SK-N-SH (cell line): Measurements from ENCODE around the gene SFT2D1. TPM values are rescaled to one million over a fixed set of nuclear protein-coding genes. Genes with fewer than 3 reads are reported as not detected.

Experiments used
- CTCF ChIA-PET: fragments of 300-600, 350-600 bp; formaldehyde crosslinking; extraction: SDS; loops from one replicate; lab custom pipeline; 2021; lab: Yijun Ruan, JAX
- POLR2A ChIA-PET: fragments of 350-600 bp; sonication (Branson Sonifier 250); formaldehyde crosslinking; extraction: SDS; loops from one replicate; lab custom pipeline; 2020; ENCODE audit warnings: antibody characterized with exemption, inconsistent platforms; lab: Yijun Ruan, JAX
- DNase-seq: peaks from one replicate; pipeline ENCODE4 v3.0.0; 2012
- H2AFZ ChIP-seq: fragments of 200-600 bp; sonication (generic); 2 replicates; pipeline ENCODE4 v1.8.1; 2016; ENCODE audit warnings: antibody characterized with exemption, mild to moderate bottlenecking, low read depth
- H3F3A ChIP-seq: fragments of 200-600 bp; sonication (generic); replicated peaks from 2 replicates; pipeline ENCODE3; 2016; ENCODE audit warnings: antibody characterized with exemption, mild to moderate bottlenecking; ENCODE audit not compliant: insufficient read depth
- H3K27ac ChIP-seq, 2 experiments: fragments of 200-500 bp in 1 of 2; fragments of 200-600 bp in 1 of 2; sonication (Bioruptor generic) in 1 of 2; sonication (generic), shearing (Covaris generic) in 1 of 2; 2 replicates each; pipeline versions ENCODE4 v1.5.1 to v1.6.1; 2014 to 2016; ENCODE audit warnings: low read depth in 2 of 2, inconsistent platforms in 1 of 2, low read length in 1 of 2, mild to moderate bottlenecking in 1 of 2, mixed read lengths in 1 of 2
- H3K27me3 ChIP-seq: fragments of 200-600 bp; sonication (generic), shearing (Covaris generic); 2 replicates; pipeline ENCODE4 v1.6.1; 2016; ENCODE audit warnings: mixed run types; ENCODE audit not compliant: insufficient read depth
- H3K36me3 ChIP-seq, 2 experiments: fragments of 200-500 bp in 1 of 2; fragments of 200-600 bp in 1 of 2; sonication (Bioruptor generic) in 1 of 2; sonication (generic) in 1 of 2; replicated peaks in 1 of 2; 2 replicates each; pipeline versions ENCODE3 to v1.5.1; 2014 to 2016; ENCODE audit warnings: low read length in 1 of 2, mild to moderate bottlenecking in 1 of 2; ENCODE audit not compliant: insufficient read depth in 2 of 2, control insufficient read depth in 1 of 2
- H3K4me1 ChIP-seq, 2 experiments: fragments of 200-500 bp in 1 of 2; fragments of 200-600 bp in 1 of 2; sonication (Bioruptor generic) in 1 of 2; sonication (generic), shearing (Covaris generic) in 1 of 2; 2 replicates each; pipeline versions ENCODE4 v1.5.1 to v1.6.1; 2014 to 2016; ENCODE audit warnings: low read depth in 1 of 2, low read length in 1 of 2, mixed run types in 1 of 2; ENCODE audit not compliant: insufficient read depth in 2 of 2, control insufficient read depth in 1 of 2
- H3K4me2 ChIP-seq: fragments of 200-600 bp; sonication (generic), shearing (Covaris generic); 2 replicates; pipeline ENCODE4 v1.6.1; 2017; ENCODE audit warnings: mixed run types
- H3K4me3 ChIP-seq, 2 experiments: fragments of 200-500 bp in 1 of 2; fragments of 200-600 bp in 1 of 2; sonication (Bioruptor generic) in 1 of 2; sonication (generic), shearing (Covaris generic) in 1 of 2; 2 replicates each; pipeline versions ENCODE4 v1.5.1 to v1.8.1; 2014 to 2016; ENCODE audit warnings: low read depth in 2 of 2, inconsistent platforms in 1 of 2, low read length in 1 of 2, mild to moderate bottlenecking in 1 of 2, mixed read lengths in 1 of 2, moderate library complexity in 1 of 2
- H3K79me2 ChIP-seq: fragments of 200-600 bp; sonication (generic); 2 replicates; pipeline ENCODE4 v1.8.1; 2017; ENCODE audit warnings: mild to moderate bottlenecking; ENCODE audit not compliant: insufficient read depth
- H3K9ac ChIP-seq: fragments of 200-600 bp; sonication (generic); 2 replicates; pipeline ENCODE4 v1.6.1; 2017; ENCODE audit warnings: mixed run types
- H3K9me2 ChIP-seq: fragments of 200-600 bp; sonication (generic); 2 replicates; pipeline ENCODE4 v1.6.1; 2017; ENCODE audit warnings: mixed run types
- H3K9me3 ChIP-seq: fragments of 200-600 bp; sonication (generic); 2 replicates; pipeline ENCODE4 v1.6.1; 2017; ENCODE audit warnings: mixed run types, mild to moderate bottlenecking, moderate library complexity
- H4K20me1 ChIP-seq: fragments of 200-600 bp; sonication (generic); 2 replicates; pipeline ENCODE4 v1.6.1; 2017; ENCODE audit warnings: mild to moderate bottlenecking, mixed run types; ENCODE audit not compliant: insufficient read depth
- CHD2 ChIP-seq: fragments of 150-350 bp; IDR thresholded peaks from 2 replicates; pipeline ENCODE4 v1.6.1; 2018; ENCODE audit warnings: low read length; ENCODE audit not compliant: partially characterized antibody
- FOXM1 ChIP-seq: IDR thresholded peaks from 2 replicates; pipeline ENCODE4 v1.4.0; 2012; ENCODE audit warnings: low read depth, mild to moderate bottlenecking
- GATA2 ChIP-seq: sonication (generic); formaldehyde crosslinking; IDR thresholded peaks from 2 replicates; pipeline ENCODE4 v1.5.0; 2020; ENCODE audit warnings: mild to moderate bottlenecking, missing genetic modification reagents
- IRF3 ChIP-seq: fragments of 150-350 bp; IDR thresholded peaks from 2 replicates; pipeline ENCODE4 v1.6.1; 2016; ENCODE audit warnings: mild to moderate bottlenecking, low read depth, low read length
- JUND ChIP-seq: IDR thresholded peaks from 2 replicates; pipeline ENCODE4 v1.4.0; 2012
- MXI1 ChIP-seq: IDR thresholded peaks from 2 replicates; pipeline ENCODE4 v1.6.1; 2012; ENCODE audit warnings: mild to moderate bottlenecking, low read depth, low read length, improper control_type of control experiment
- NRF1 ChIP-seq: IDR thresholded peaks from 2 replicates; pipeline ENCODE4 v1.6.1; 2012; ENCODE audit warnings: low read depth, mild to moderate bottlenecking, low read length
- REST ChIP-seq: IDR thresholded peaks from 2 replicates; pipeline ENCODE4 v1.6.1; 2012; ENCODE audit warnings: mild to moderate bottlenecking, low read depth, low read length, moderate library complexity
- SIN3A ChIP-seq: IDR thresholded peaks from 2 replicates; pipeline ENCODE4 v1.6.1; 2012; ENCODE audit warnings: low read depth, mild to moderate bottlenecking, low read length, moderate library complexity, borderline replicate concordance
- TCF12 ChIP-seq: IDR thresholded peaks from 2 replicates; pipeline ENCODE4 v1.4.0; 2012
- TEAD4 ChIP-seq: IDR thresholded peaks from 2 replicates; pipeline ENCODE4 v1.4.0; 2012; ENCODE audit warnings: mild to moderate bottlenecking, borderline replicate concordance; ENCODE audit not compliant: insufficient read depth
- WGBS: methylation state at CpG from one replicate; pipeline ENCODE4 v1.1.6; 2017; ENCODE audit warnings: low lambda C conversion rate; 5-methylcytosine and 5-hydroxymethylcytosine counted together
- polyA plus RNA-seq, 3 experiments: library from polyadenylated mRNA; depleted of rRNA; stranded (reverse); fragments of >200 nt; gene quantifications; 2 replicates each; pipeline ENCODE4 v1.2.3, GENCODE V29; 2012
- TF ChIP-seq, protein P1 (sequence below): fragments of 200-600 bp; sonication (generic); IDR thresholded peaks from 2 replicates; pipeline ENCODE4 v1.6.1; 2017; ENCODE audit warnings: antibody characterized with exemption, mild to moderate bottlenecking, moderate library complexity

SFT2D1 gene
- polyA plus RNA-seq, 1 of the 3 experiments (the other 2 are of a cell fraction): 131 TPM

- Histone ChIP-seq H3K36me3 (no peaks in the 10 kb centered on the region), H3K4me2 (no peak overlapping the region), H3K27ac (no peak overlapping the region), H3K9me2 (no peaks in the 10 kb centered on the region), H3F3A (no peaks in the 10 kb centered on the region), H3K79me2 (no peaks in the 10 kb centered on the region), H3K4me3 (no peak overlapping the region), H3K27me3 (peaks cover 38% of the 10 kb centered on the region; the same call in 1 of the 2 replicates), H2AFZ (no peak overlapping the region), H3K9me3 (no peaks in the 10 kb centered on the region), H3K4me1 (no peaks in the 10 kb centered on the region), H3K9ac (no peak overlapping the region), H4K20me1 (no peaks in the 10 kb centered on the region)
- no peak for TF ChIP-seq GATA2
- TF ChIP-seq, protein P1, sequence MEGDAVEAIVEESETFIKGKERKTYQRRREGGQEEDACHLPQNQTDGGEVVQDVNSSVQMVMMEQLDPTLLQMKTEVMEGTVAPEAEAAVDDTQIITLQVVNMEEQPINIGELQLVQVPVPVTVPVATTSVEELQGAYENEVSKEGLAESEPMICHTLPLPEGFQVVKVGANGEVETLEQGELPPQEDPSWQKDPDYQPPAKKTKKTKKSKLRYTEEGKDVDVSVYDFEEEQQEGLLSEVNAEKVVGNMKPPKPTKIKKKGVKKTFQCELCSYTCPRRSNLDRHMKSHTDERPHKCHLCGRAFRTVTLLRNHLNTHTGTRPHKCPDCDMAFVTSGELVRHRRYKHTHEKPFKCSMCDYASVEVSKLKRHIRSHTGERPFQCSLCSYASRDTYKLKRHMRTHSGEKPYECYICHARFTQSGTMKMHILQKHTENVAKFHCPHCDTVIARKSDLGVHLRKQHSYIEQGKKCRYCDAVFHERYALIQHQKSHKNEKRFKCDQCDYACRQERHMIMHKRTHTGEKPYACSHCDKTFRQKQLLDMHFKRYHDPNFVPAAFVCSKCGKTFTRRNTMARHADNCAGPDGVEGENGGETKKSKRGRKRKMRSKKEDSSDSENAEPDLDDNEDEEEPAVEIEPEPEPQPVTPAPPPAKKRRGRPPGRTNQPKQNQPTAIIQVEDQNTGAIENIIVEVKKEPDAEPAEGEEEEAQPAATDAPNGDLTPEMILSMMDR: no peak
- TF ChIP-seq NRF1: no peak
- no peak for TF ChIP-seq MXI1
- no peak for TF ChIP-seq CHD2
- TF ChIP-seq REST: no peak
- no peak for TF ChIP-seq IRF3
- no peak for TF ChIP-seq TCF12
- no peak for TF ChIP-seq JUND
- no peak for TF ChIP-seq SIN3A
- TF ChIP-seq TEAD4: no peak
- no peak for TF ChIP-seq FOXM1
- 45% methylated on average over 8 of the region's 8 CpGs for WGBS
- DNase-seq: no peak
- POLR2A ChIA-PET: no interaction called here
- CTCF ChIA-PET: interaction anchor here (0.8 to 3.3 kb wide), 3 partner anchors 10 to 94 kb away, joined by 4 to 30 read pairs (median 5); no protein-coding TSS in a partner anchor
These were observed 55.5 kb downstream of the SFT2D1 start for GRCh38 chr6:166286839-166287271.
